Testis (tissue), 2 donors: ENCODE data around the gene DOHH.

Source experiments
- CTCF ChIP-seq, 3 experiments: fragments of 450-650 bp in 2 of 3; fragments of 200-600 bp in 1 of 3; sonication (generic) in 1 of 3; IDR thresholded peaks; one replicate each; pipeline ENCODE4 v1.5.1; 2016 to 2019; ENCODE audit warnings: antibody characterized with exemption in 3 of 3, mild to moderate bottlenecking in 2 of 3, moderate library complexity in 1 of 3
- POLR2A ChIP-seq: fragments of 450-650 bp; IDR thresholded peaks from one replicate; pipeline ENCODE4 v1.6.1; 2017; ENCODE audit warnings: antibody characterized with exemption, mild to moderate bottlenecking, moderate library complexity

- no peak for TF ChIP-seq CTCF (IDR thresholded peaks at IDR 0.05)
- TF ChIP-seq POLR2A = no peak
Observed at GRCh38 chr19:3464587-3465235, 35.8 kb downstream of the DOHH start.
